Measurements from ENCODE around the gene DAGLB.
"Not testable (repeated sequence)": the region's sequence is repeated elsewhere in the genome, so short reads cannot be mapped to it uniquely, and the experiment has no call there.

The DAGLB gene

DNA sequence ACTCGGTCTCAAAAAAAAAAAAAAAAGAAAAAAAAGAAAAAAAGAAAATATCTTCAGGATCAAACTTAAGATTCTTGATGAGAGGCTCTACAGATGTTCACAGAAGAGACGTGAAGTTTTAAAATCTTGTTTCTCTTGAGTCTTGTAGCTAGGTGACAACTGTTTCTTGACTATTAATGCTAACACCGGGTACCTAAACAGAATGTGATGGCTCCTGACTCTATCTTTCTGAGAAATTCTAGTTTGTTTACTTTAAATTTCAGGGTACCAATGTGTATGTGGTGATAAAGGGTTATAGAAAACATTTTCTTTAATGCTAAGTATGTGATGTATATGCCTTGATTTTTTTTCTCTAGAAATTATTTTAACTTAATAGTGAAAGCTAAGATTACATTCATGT lies 61.0 kb downstream of the DAGLB start:
- in situ Hi-C loops (cut with HindIII; ENCODE audit: low sequenced_read_pairs), result no loop called here
- H3K4me3 ChIP-seq (ENCODE audit: low read depth, low read length), result no peak overlapping the region
- TF ChIP-seq, protein P1, sequence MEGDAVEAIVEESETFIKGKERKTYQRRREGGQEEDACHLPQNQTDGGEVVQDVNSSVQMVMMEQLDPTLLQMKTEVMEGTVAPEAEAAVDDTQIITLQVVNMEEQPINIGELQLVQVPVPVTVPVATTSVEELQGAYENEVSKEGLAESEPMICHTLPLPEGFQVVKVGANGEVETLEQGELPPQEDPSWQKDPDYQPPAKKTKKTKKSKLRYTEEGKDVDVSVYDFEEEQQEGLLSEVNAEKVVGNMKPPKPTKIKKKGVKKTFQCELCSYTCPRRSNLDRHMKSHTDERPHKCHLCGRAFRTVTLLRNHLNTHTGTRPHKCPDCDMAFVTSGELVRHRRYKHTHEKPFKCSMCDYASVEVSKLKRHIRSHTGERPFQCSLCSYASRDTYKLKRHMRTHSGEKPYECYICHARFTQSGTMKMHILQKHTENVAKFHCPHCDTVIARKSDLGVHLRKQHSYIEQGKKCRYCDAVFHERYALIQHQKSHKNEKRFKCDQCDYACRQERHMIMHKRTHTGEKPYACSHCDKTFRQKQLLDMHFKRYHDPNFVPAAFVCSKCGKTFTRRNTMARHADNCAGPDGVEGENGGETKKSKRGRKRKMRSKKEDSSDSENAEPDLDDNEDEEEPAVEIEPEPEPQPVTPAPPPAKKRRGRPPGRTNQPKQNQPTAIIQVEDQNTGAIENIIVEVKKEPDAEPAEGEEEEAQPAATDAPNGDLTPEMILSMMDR (IDR thresholded peaks at IDR 0.05; ENCODE audit: low read depth, low read length, missing control alignments), result no peak
- no peak for DNase-seq (ENCODE audit: low read depth)

GRCh38 chr7:6385909-6386560 lies 61.7 kb downstream of the DAGLB start:
- TF ChIP-seq, protein P1 (IDR thresholded peaks at IDR 0.05; ENCODE audit: low read depth, low read length, missing control alignments), result no peak
- no peak overlapping the region for H3K4me3 ChIP-seq (ENCODE audit: low read depth, low read length)
- no peak for DNase-seq (ENCODE audit: low read depth)
- in situ Hi-C loops (cut with HindIII; ENCODE audit: low sequenced_read_pairs), result no loop called here

GRCh38 chr7:6385110-6385781 lies 62.5 kb downstream of the DAGLB start:
- TF ChIP-seq, protein P1 (IDR thresholded peaks at IDR 0.05; ENCODE audit: low read depth, low read length, missing control alignments), result no peak
- DNase-seq (ENCODE audit: low read depth), result peak; percentile 94
- H3K4me3 ChIP-seq (ENCODE audit: low read depth, low read length), result no peak overlapping the region
- in situ Hi-C loops (cut with HindIII; ENCODE audit: low sequenced_read_pairs), result no loop called here

- TF ChIP-seq, protein P1 (IDR thresholded peaks at IDR 0.05; ENCODE audit: low read depth, low read length, missing control alignments), result no peak
- no peak overlapping the region for H3K4me3 ChIP-seq (ENCODE audit: low read depth, low read length)
- in situ Hi-C loops (cut with HindIII; ENCODE audit: low sequenced_read_pairs), result no loop called here
- DNase-seq (ENCODE audit: low read depth), result no peak
These were observed 63.4 kb downstream of the DAGLB start for GRCh38 chr7:6384327-6384726.

- DNase-seq (ENCODE audit: low read depth), result peak; percentile 35
- no peak overlapping the region for H3K4me3 ChIP-seq (ENCODE audit: low read depth, low read length)
- in situ Hi-C loops (cut with HindIII; ENCODE audit: low sequenced_read_pairs), result no loop called here
- TF ChIP-seq, protein P1 (IDR thresholded peaks at IDR 0.05; ENCODE audit: low read depth, low read length, missing control alignments), result no peak
These were observed 64.9 kb downstream of the DAGLB start for GRCh38 chr7:6382817-6383216.

DNA sequence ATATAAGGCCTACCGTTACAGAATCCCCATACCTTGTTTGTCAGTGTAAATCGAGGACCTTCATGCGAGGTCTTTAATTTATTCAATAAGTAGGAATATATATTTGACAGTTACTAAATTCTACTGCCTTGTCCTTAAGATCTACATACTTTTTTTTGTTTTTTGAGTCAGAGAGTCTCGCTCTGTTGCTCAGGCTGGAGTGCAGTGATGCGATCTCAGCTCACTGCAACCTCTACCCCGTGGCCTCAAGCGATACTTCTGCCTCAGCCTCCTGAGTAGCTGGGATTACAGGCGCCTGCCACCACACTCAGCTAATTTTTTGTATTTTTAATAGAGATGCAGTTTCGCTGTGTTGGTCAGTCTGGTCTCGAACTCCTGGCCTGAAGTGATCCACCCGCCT lies 65.9 kb downstream of the DAGLB start:
- in situ Hi-C loops (cut with HindIII; ENCODE audit: low sequenced_read_pairs); DNase-seq (ENCODE audit: low read depth): not testable (repeated sequence)

More for the DNA sequence above, 65.9 kb downstream of the DAGLB start:
- H3K4me3 ChIP-seq (ENCODE audit: low read depth, low read length), result not testable (repeated sequence)

Measured in astrocyte of the cerebellum (primary cell).